ENCODE measurements around the gene FARS2.

The FARS2 gene

DNA sequence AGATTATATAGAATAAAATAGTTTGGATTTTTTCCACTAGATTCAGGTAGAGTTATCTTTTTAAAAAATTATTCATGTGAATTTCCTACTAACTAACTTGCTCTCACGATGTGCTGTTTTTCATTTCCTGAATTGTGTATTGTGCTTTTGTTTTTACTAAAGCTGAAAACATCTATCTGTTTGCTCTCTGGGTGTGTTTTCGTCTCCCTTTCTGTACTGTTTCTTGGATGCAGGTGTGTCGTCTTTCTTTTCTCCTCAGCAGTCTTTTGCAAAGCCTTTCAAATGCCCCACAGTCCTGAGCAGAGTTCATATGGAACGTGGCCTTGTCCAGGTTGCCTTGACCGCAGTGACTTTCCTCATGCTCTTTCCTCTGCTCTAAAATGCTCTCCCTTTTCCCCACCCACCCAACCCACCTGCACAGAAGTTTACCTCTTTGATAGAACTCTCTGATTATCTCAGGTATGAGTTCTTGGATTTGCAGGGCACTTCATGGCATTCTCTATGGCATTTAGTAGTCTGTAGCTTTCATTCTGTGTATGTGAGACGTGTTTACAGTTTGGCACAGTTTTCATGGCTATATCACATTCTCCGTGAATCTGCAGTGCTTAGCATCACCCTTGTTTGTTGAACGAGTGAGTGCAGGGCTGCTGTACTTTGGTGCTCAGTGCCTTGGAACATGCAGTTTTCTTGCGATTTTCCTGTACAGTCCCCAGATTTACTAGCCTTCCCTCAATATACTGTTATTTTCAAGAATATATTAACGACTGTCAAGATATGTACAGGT is 77.1 kb downstream of the FARS2 start:
- no peak overlapping the region for H3K4me3 ChIP-seq (ENCODE audit: extremely low read depth, insufficient read depth, low read length, poor library complexity, severe bottlenecking)
- H3K4me1 ChIP-seq (ENCODE audit: control insufficient read depth, insufficient read depth, low read length, poor library complexity, severe bottlenecking): no peaks in the 10 kb centered on the region
- no peaks in the 10 kb centered on the region for H3K36me3 ChIP-seq (ENCODE audit: control insufficient read depth, insufficient read depth, low read length)
- H3K9me3 ChIP-seq (ENCODE audit: control insufficient read depth, low read length): no peaks in the 10 kb centered on the region
- 84 to 86% methylated on average over 3 to 5 of the region's 10 CpGs for WGBS, 2 experiments (ENCODE audit: insufficient coverage in 2 of 2)
- no peak overlapping the region for H3K27ac ChIP-seq (ENCODE audit: low read depth, low read length, severe bottlenecking)

DNA sequence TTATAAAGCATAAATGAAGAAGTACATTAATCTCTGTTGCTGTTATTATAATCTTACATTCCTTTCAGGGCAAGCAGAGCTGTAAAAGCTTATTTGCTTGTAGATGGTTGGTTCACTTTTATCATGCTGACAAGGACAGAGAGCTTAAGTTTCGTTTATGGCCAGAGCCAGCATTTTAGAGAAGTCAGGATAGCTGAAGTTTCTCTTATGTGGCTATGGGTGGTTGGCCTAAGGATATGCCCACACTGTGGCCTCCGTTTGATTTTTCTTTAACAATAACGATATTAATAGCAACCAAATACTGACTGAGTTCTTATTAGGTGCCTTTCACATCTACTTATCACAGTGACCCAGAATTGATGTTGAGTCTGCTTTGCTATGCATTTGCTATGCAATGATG is 78.5 kb downstream of the FARS2 start:
- Histone ChIP-seq H3K27ac (ENCODE audit: low read depth, low read length, severe bottlenecking) (no peak overlapping the region), H3K36me3 (ENCODE audit: control insufficient read depth, insufficient read depth, low read length) (no peaks in the 10 kb centered on the region), H3K9me3 (ENCODE audit: control insufficient read depth, low read length) (no peaks in the 10 kb centered on the region), H3K4me1 (ENCODE audit: control insufficient read depth, insufficient read depth, low read length, poor library complexity, severe bottlenecking) (no peaks in the 10 kb centered on the region), H3K4me3 (ENCODE audit: extremely low read depth, insufficient read depth, low read length, poor library complexity, severe bottlenecking) (no peak overlapping the region)
- WGBS, 2 experiments (ENCODE audit: insufficient coverage in 2 of 2): 100% methylated on average over 1 of the region's 3 CpGs; no CpG with 5 or more reads in 1 of the 2 experiments

DNA sequence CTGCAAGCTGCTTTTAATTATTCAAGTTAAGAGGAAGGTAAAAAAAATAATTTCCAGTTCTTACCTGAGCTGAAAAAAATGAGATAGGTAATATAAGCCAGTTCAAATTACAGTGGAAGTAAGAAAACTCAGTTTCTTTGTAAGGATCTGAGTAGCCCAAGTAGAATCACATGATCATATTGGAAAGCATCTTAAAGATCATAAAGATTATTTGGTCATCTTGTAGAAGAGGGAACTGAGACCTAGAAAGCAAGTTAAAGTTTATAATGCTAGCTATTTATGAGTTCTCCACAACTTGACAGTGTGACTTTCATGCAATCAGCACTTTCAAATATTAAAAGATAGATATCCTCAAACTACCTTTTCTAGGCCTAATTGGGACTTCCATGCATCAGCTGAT is 80.5 kb downstream of the FARS2 start:
- Histone ChIP-seq H3K9me3 (ENCODE audit: control insufficient read depth, low read length) (no peaks in the 10 kb centered on the region), H3K36me3 (ENCODE audit: control insufficient read depth, insufficient read depth, low read length) (no peaks in the 10 kb centered on the region), H3K27ac (ENCODE audit: low read depth, low read length, severe bottlenecking) (no peak overlapping the region), H3K4me3 (ENCODE audit: extremely low read depth, insufficient read depth, low read length, poor library complexity, severe bottlenecking) (no peak overlapping the region), H3K4me1 (ENCODE audit: control insufficient read depth, insufficient read depth, low read length, poor library complexity, severe bottlenecking) (no peaks in the 10 kb centered on the region)

DNA sequence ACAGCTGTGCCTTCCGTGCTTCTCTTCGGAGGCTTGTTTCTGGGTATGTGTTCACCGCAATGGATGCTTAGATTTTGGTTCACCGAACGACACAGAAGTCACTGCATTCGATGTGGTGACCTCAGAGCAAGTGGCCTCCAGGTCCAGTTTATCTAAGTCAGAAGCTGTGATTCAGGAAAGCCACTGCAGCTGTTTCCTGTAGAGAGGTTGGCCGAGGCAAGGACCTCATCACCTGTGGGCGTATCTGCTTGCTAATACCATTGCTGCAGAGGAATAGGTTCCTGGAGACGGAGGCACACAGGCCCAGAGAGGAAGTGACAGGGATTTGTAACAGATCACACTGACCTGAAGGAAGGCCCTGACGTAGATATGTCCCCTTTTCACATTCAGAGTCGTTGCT is 82.7 kb downstream of the FARS2 start:
- Histone ChIP-seq H3K9me3 (ENCODE audit: control insufficient read depth, low read length) (no peaks in the 10 kb centered on the region), H3K36me3 (ENCODE audit: control insufficient read depth, insufficient read depth, low read length) (no peaks in the 10 kb centered on the region), H3K4me3 (ENCODE audit: extremely low read depth, insufficient read depth, low read length, poor library complexity, severe bottlenecking) (no peak overlapping the region), H3K27ac (ENCODE audit: low read depth, low read length, severe bottlenecking) (no peak overlapping the region), H3K4me1 (ENCODE audit: control insufficient read depth, insufficient read depth, low read length, poor library complexity, severe bottlenecking) (no peaks in the 10 kb centered on the region)
- WGBS, 2 experiments (ENCODE audit: insufficient coverage in 2 of 2): 91% methylated on average over 9 to 11 of the region's 11 CpGs

DNA sequence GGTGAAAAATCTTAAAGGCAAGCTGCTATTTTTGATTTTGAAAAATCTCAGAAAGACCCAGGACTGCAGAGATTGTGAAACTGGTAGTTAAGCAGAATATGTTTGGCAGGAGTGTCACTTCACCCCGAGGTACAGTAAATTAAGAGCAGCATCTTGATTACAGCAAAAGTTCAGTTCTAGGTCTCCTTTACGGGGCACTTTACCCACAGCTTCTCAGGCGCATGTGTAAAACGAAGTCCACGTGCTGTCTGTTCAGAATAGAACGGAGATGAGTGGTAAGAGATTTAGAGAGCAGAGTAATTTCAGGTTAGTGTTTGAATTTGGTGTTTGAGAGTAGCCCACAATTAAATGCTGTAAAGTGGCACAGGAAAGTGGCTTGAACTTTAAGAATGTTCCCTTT is 84.0 kb downstream of the FARS2 start:
- H3K4me1 ChIP-seq (ENCODE audit: control insufficient read depth, insufficient read depth, low read length, poor library complexity, severe bottlenecking): no peaks in the 10 kb centered on the region
- no peaks in the 10 kb centered on the region for H3K36me3 ChIP-seq (ENCODE audit: control insufficient read depth, insufficient read depth, low read length)
- H3K9me3 ChIP-seq (ENCODE audit: control insufficient read depth, low read length): no peaks in the 10 kb centered on the region
- 94 to 98% methylated on average over 6 of the region's 6 CpGs for WGBS, 2 experiments (ENCODE audit: insufficient coverage in 2 of 2)
- no peak overlapping the region for H3K4me3 ChIP-seq (ENCODE audit: extremely low read depth, insufficient read depth, low read length, poor library complexity, severe bottlenecking)
- H3K27ac ChIP-seq (ENCODE audit: low read depth, low read length, severe bottlenecking): no peak overlapping the region

DNA sequence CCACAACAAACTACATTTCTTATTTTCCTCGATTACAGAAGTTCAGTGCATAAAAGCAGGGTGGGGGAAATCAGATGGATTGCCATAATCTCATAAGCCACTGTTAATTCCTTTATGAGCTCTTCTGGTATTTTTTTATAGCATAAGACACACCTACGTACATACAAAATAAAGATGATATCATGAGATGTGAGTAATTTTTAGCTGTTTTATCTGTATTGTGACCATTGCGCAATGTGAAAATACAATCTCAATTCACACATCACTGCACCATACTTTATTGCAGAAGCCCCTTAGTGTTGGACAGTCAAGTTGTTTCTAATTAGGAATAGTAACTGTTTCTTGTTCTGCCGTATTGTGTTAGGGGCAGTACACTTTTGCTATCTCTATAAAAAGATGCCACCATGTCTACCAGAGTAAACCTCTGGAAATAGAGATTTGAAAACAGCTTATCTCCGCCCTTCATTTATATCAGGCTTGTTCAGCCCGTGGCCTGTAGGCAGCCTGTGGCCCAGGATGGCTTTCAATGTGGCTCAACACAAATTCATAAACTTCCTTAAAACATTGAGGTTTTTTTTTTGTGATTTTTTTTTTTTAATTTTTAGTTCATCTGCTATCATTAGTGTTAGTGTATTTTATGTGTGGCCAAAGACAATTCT is 90.4 kb downstream of the FARS2 start:
- Histone ChIP-seq H3K36me3 (ENCODE audit: control insufficient read depth, insufficient read depth, low read length) (no peaks in the 10 kb centered on the region), H3K4me3 (ENCODE audit: extremely low read depth, insufficient read depth, low read length, poor library complexity, severe bottlenecking) (no peak overlapping the region), H3K27ac (ENCODE audit: low read depth, low read length, severe bottlenecking) (no peak overlapping the region), H3K4me1 (ENCODE audit: control insufficient read depth, insufficient read depth, low read length, poor library complexity, severe bottlenecking) (no peaks in the 10 kb centered on the region), H3K9me3 (ENCODE audit: control insufficient read depth, low read length) (no peaks in the 10 kb centered on the region)
- WGBS, 2 experiments (ENCODE audit: insufficient coverage in 2 of 2): 82 to 93% methylated on average over 2 of the region's 6 CpGs

DNA sequence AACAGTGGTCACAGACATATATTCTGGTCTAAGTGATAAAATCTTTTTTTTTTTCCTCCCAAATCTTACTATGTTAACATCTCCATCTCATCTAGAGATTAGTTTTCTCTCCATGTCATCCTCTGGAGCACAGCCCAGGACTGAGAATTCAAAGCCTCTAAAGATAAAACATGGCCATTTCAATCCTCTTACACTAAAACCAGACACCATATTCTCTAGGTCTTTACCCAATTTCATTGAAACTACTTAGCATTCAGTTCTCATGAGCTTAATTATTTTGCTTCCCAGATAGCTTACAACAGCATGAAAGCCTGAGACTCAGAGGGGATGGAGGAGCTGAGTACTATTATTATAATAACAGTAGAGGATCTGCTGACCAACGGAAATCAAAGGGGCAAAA is 92.7 kb downstream of the FARS2 start:
- Histone ChIP-seq H3K36me3 (ENCODE audit: control insufficient read depth, insufficient read depth, low read length) (no peaks in the 10 kb centered on the region), H3K27ac (ENCODE audit: low read depth, low read length, severe bottlenecking) (no peak overlapping the region), H3K9me3 (ENCODE audit: control insufficient read depth, low read length) (no peaks in the 10 kb centered on the region), H3K4me3 (ENCODE audit: extremely low read depth, insufficient read depth, low read length, poor library complexity, severe bottlenecking) (no peak overlapping the region), H3K4me1 (ENCODE audit: control insufficient read depth, insufficient read depth, low read length, poor library complexity, severe bottlenecking) (no peaks in the 10 kb centered on the region)
- no CpG with 5 or more reads among the region's 1 CpG for WGBS, 2 experiments (ENCODE audit: insufficient coverage in 2 of 2)

DNA sequence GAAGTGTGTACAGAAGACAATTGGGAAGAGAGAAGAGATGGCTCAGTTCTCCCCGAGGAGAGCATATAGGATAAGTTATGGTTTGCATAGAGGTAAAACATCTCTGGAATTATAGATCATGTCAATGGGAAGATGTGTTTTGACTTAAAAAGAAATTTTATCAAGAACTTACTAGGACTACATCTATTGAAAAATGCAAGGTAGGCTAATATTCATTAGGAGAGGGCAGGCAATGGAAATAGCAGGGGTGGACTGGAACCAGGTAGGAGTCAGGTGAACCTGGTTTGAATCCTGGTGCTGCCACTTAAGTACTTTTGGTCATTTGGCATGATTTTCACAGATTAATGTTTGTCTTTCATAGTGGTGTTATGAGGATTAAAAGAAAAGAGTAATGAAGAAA is 96.2 kb downstream of the FARS2 start:
- H3K27ac ChIP-seq (ENCODE audit: low read depth, low read length, severe bottlenecking): no peak overlapping the region
- WGBS, 2 experiments (ENCODE audit: insufficient coverage in 2 of 2): 90 to 100% methylated on average over 1 of the region's 1 CpG
- no peaks in the 10 kb centered on the region for H3K4me1 ChIP-seq (ENCODE audit: control insufficient read depth, insufficient read depth, low read length, poor library complexity, severe bottlenecking)
- H3K4me3 ChIP-seq (ENCODE audit: extremely low read depth, insufficient read depth, low read length, poor library complexity, severe bottlenecking): no peak overlapping the region
- H3K36me3 ChIP-seq (ENCODE audit: control insufficient read depth, insufficient read depth, low read length): no peaks in the 10 kb centered on the region
- H3K9me3 ChIP-seq (ENCODE audit: control insufficient read depth, low read length): no peaks in the 10 kb centered on the region

DNA sequence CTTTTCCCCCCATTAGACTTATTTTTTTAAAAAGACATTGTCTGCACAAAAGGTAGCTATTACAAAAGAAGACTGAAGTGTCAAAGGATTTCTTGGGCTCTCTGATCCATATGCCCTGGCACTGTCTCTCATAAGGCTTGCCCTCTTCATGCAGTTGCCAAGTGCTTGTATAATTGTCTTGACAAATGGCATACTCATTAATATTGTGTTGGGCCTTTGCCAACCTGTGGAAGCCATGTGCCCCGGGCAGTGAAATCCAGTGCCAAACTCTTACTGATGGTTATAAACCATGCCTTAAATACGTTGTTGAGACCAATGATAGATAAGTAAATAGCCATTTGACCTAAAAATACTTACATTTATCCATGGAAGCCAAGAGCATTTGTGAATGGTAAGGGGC is 98.1 kb downstream of the FARS2 start:
- Histone ChIP-seq H3K9me3 (ENCODE audit: control insufficient read depth, low read length) (no peaks in the 10 kb centered on the region), H3K4me3 (ENCODE audit: extremely low read depth, insufficient read depth, low read length, poor library complexity, severe bottlenecking) (no peak overlapping the region), H3K4me1 (ENCODE audit: control insufficient read depth, insufficient read depth, low read length, poor library complexity, severe bottlenecking) (no peaks in the 10 kb centered on the region), H3K27ac (ENCODE audit: low read depth, low read length, severe bottlenecking) (no peak overlapping the region), H3K36me3 (ENCODE audit: control insufficient read depth, insufficient read depth, low read length) (no peaks in the 10 kb centered on the region)
- 60% methylated on average over 1 of the region's 2 CpGs; no CpG with 5 or more reads in 1 of the 2 experiments for WGBS, 2 experiments (ENCODE audit: insufficient coverage in 2 of 2)

DNA sequence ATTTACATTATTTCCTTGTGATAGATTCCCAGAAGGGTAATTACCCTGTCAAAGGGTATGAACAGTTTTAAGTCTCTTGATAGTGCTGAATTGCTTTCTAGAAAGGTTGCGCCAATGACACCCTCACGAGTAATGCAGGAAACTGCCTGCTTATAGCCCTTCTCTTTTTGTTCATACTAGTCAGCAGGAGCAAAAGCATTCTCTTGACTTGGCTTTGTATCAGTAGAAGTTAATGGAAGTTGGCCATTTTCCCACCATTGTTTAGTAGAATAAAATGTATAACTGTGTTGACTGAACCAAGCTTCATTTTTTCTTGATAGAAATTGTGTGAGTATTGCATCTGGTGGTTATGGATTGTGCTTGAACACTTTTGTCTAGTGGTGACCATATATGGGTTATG is 100.1 kb downstream of the FARS2 start:
- Histone ChIP-seq H3K4me1 (ENCODE audit: control insufficient read depth, insufficient read depth, low read length, poor library complexity, severe bottlenecking) (no peaks in the 10 kb centered on the region), H3K4me3 (ENCODE audit: extremely low read depth, insufficient read depth, low read length, poor library complexity, severe bottlenecking) (no peak overlapping the region), H3K36me3 (ENCODE audit: control insufficient read depth, insufficient read depth, low read length) (no peaks in the 10 kb centered on the region), H3K27ac (ENCODE audit: low read depth, low read length, severe bottlenecking) (no peak overlapping the region), H3K9me3 (ENCODE audit: control insufficient read depth, low read length) (no peaks in the 10 kb centered on the region)
- WGBS, 2 experiments (ENCODE audit: insufficient coverage in 2 of 2): 87 to 92% methylated on average over 2 of the region's 2 CpGs

Data from mesodermal cell (in vitro differentiated cells).